Muscle of leg (tissue), 11 donors: ENCODE results near the gene ISG15. TPM values are rescaled to one million over a fixed set of nuclear protein-coding genes. Genes with fewer than 3 reads are reported as not detected.

ENCODE experiments used
- DNase-seq: peaks from one replicate; pipeline ENCODE4 v3.0.0; 2013
- H3K27ac ChIP-seq: one replicate; pipeline ENCODE4 v1.5.1; 2013; ENCODE audit warnings: mild to moderate bottlenecking, low read length, control low read depth
- H3K27me3 ChIP-seq: one replicate; pipeline ENCODE4 v1.6.1; 2013; ENCODE audit warnings: low read length; ENCODE audit not compliant: control insufficient read depth, insufficient read depth
- H3K36me3 ChIP-seq: one replicate; pipeline ENCODE4 v1.6.1; 2013; ENCODE audit warnings: low read length; ENCODE audit not compliant: control insufficient read depth, insufficient read depth
- H3K4me1 ChIP-seq: one replicate; pipeline ENCODE4 v1.6.1; 2013; ENCODE audit warnings: low read length; ENCODE audit not compliant: control insufficient read depth, insufficient read depth
- H3K4me3 ChIP-seq: one replicate; pipeline ENCODE4 v1.5.1; 2013; ENCODE audit warnings: low read length, control low read depth
- H3K9me3 ChIP-seq: replicated peaks from 2 replicates; pipeline ENCODE4 v1.6.1; 2013; ENCODE audit warnings: low read depth, low read length; ENCODE audit not compliant: control insufficient read depth
- WGBS: methylation state at CpG from one replicate; pipeline ENCODE4 v1.1.5; 2013; ENCODE audit warnings: missing lambda C conversion rate; ENCODE audit not compliant: insufficient coverage; 5-methylcytosine and 5-hydroxymethylcytosine counted together
- polyA plus RNA-seq, 8 donors: library from polyadenylated mRNA; unstranded; fragments of 120-200 nt; gene quantifications; one replicate each; pipeline versions ENCODE4 v1.2.1 to v1.2.3, GENCODE V29; 2013; ENCODE audit warnings: inconsistent platforms in 1 of 8, low replicate concordance in 1 of 8; ENCODE audit not compliant: insufficient read length in 8 of 8, insufficient read depth in 1 of 8
- total RNA-seq: library from RNA; stranded (reverse); fragments of 120-200 nt; gene quantifications from one replicate; pipeline ENCODE4 v1.2.4, GENCODE V29; 2013

Gene ISG15
- total and polyA plus RNA-seq, 9 donors: 8.2 to 18.8 (median 12.6) TPM

- Histone ChIP-seq H3K27ac (no peak overlapping the region), H3K36me3 (peaks cover 66% of the 10 kb centered on the region)
- 92% methylated on average over 8 of the region's 19 CpGs for WGBS
Observed at GRCh38 chr1:1047407-1047806, 34.1 kb downstream of the ISG15 start.

GRCh38 chr1:1047963-1048362, 34.7 kb downstream of the ISG15 start:
- no peaks in the 10 kb centered on the region for H3K9me3 ChIP-seq
- peaks cover 62% of the 10 kb centered on the region for H3K36me3 ChIP-seq
- H3K4me1 ChIP-seq: no peaks in the 10 kb centered on the region
- H3K4me3 ChIP-seq: no peak overlapping the region
- no peak overlapping the region for H3K27ac ChIP-seq
- no peak for DNase-seq
- 90% methylated on average over 20 of the region's 25 CpGs for WGBS
- no peaks in the 10 kb centered on the region for H3K27me3 ChIP-seq

More at GRCh38 chr1:1047407-1047806, 34.1 kb downstream of the ISG15 start:
- Histone ChIP-seq H3K4me1 (no peaks in the 10 kb centered on the region), H3K27me3 (no peaks in the 10 kb centered on the region), H3K4me3 (no peak overlapping the region), H3K9me3 (no peaks in the 10 kb centered on the region)
- no peak for DNase-seq

- no peak overlapping the region for H3K4me3 ChIP-seq
- H3K4me1 ChIP-seq: no peaks in the 10 kb centered on the region
- DNase-seq: no peak
- peaks cover 57% of the 10 kb centered on the region for H3K36me3 ChIP-seq
- no peaks in the 10 kb centered on the region for H3K9me3 ChIP-seq
- H3K27ac ChIP-seq: no peak overlapping the region
- no peaks in the 10 kb centered on the region for H3K27me3 ChIP-seq
- 91% methylated on average over 11 of the region's 28 CpGs for WGBS
Observed at GRCh38 chr1:1048765-1049164, 35.5 kb downstream of the ISG15 start.

- Histone ChIP-seq H3K27me3 (no peaks in the 10 kb centered on the region), H3K9me3 (no peaks in the 10 kb centered on the region), H3K27ac (no peak overlapping the region), H3K4me3 (no peak overlapping the region), H3K36me3 (peaks cover 55% of the 10 kb centered on the region), H3K4me1 (no peaks in the 10 kb centered on the region)
- no peak for DNase-seq
- 91% methylated on average over 48 of the region's 57 CpGs for WGBS
Observed at GRCh38 chr1:1049318-1050165, 36.2 kb downstream of the ISG15 start.

- Histone ChIP-seq H3K4me1 (no peaks in the 10 kb centered on the region), H3K36me3 (peaks cover 54% of the 10 kb centered on the region), H3K4me3 (no peak overlapping the region), H3K27ac (no peak overlapping the region), H3K27me3 (no peaks in the 10 kb centered on the region), H3K9me3 (no peaks in the 10 kb centered on the region)
- 79% methylated on average over 29 of the region's 32 CpGs for WGBS
- no peak for DNase-seq
Observed at GRCh38 chr1:1050577-1051052, 37.3 kb downstream of the ISG15 start.

GRCh38 chr1:1051127-1051810, 38.0 kb downstream of the ISG15 start:
- no peak for DNase-seq
- no peak overlapping the region for H3K27ac ChIP-seq
- H3K36me3 ChIP-seq: peaks cover 50% of the 10 kb centered on the region
- H3K27me3 ChIP-seq: no peaks in the 10 kb centered on the region
- H3K4me3 ChIP-seq: no peak overlapping the region
- H3K9me3 ChIP-seq: no peaks in the 10 kb centered on the region
- WGBS: 87% methylated on average over 46 of the region's 46 CpGs
- H3K4me1 ChIP-seq: no peaks in the 10 kb centered on the region

- 94% methylated on average over 27 of the region's 29 CpGs for WGBS
- Histone ChIP-seq H3K27me3 (peaks cover 7% of the 10 kb centered on the region), H3K4me1 (no peaks in the 10 kb centered on the region), H3K36me3 (peaks cover 43% of the 10 kb centered on the region), H3K27ac (no peak overlapping the region), H3K9me3 (no peaks in the 10 kb centered on the region), H3K4me3 (no peak overlapping the region)
- no peak for DNase-seq
Observed at GRCh38 chr1:1052003-1052840, 38.9 kb downstream of the ISG15 start.

- DNase-seq: no peak
- Histone ChIP-seq H3K27me3 (peaks cover 12% of the 10 kb centered on the region), H3K4me3 (no peak overlapping the region), H3K4me1 (no peaks in the 10 kb centered on the region), H3K36me3 (peaks cover 41% of the 10 kb centered on the region), H3K27ac (no peak overlapping the region), H3K9me3 (no peaks in the 10 kb centered on the region)
- 91% methylated on average over 14 of the region's 15 CpGs for WGBS
Observed at GRCh38 chr1:1053022-1053421, 39.7 kb downstream of the ISG15 start.

- 95% methylated on average over 18 of the region's 18 CpGs for WGBS
- H3K36me3 ChIP-seq: peaks cover 41% of the 10 kb centered on the region
Observed at GRCh38 chr1:1053682-1054081, 40.4 kb downstream of the ISG15 start.

More at GRCh38 chr1:1053682-1054081, 40.4 kb downstream of the ISG15 start:
- Histone ChIP-seq H3K4me3 (no peak overlapping the region), H3K4me1 (peaks cover under 1% of the 10 kb centered on the region), H3K9me3 (no peaks in the 10 kb centered on the region), H3K27ac (no peak overlapping the region), H3K27me3 (peaks cover 18% of the 10 kb centered on the region)
- no peak for DNase-seq
